ENCODE data around the gene DIP2B.

- TF ChIP-seq CTCF (IDR thresholded peaks at IDR 0.05; ENCODE audit: low read depth, low read length) (no peak), POLR2A (IDR thresholded peaks at IDR 0.05; ENCODE audit: extremely low read depth, insufficient read length) (no peak), MAX (IDR thresholded peaks at IDR 0.05; ENCODE audit: low read depth, low read length) (no peak), MYC (IDR thresholded peaks at IDR 0.05; ENCODE audit: low read depth, low read length) (no peak)
Observed at GRCh38 chr12:50537538-50537919, 32.7 kb downstream of the DIP2B start.

Measured in NB4 (cell line).